ENCODE results near the gene FAM20C. TPM values are rescaled to one million over a fixed set of nuclear protein-coding genes. Genes with fewer than 3 reads are reported as not detected.

FAM20C gene
- total RNA-seq, 1 experiment from 2014 or later, result 35.8 TPM

DNA sequence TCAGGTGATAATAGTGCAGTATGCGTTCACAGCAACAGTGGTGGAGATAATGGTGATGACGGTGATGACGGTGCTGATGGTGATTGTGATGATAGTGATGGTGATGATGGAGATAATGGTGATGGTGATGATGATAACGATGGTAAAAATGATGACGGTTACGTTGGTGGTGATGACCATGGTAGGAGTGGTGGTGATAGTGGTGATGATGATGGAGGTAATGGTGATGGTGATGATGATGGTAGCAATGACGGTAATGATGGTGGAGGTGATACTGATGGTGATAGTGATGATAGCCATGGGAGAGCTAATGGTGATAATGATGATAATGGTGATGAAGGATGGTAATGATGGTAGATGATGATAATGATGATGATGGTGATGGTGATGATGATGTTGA, 45.0 kb downstream of the FAM20C start:
- Histone ChIP-seq H3K36me3 (ENCODE audit: insufficient read depth, low read length, poor library complexity, severe bottlenecking) (no peaks in the 10 kb centered on the region), H3K27ac (ENCODE audit: low read depth, low read length, poor library complexity, severe bottlenecking) (no peak overlapping the region), H3K4me1 (ENCODE audit: insufficient read depth, low read length, poor library complexity, severe bottlenecking) (no peaks in the 10 kb centered on the region), H3K27me3 (replicated peaks; ENCODE audit: insufficient read depth, low read depth, low read length, poor library complexity) (no peaks in the 10 kb centered on the region), H3K9me3 (ENCODE audit: low read depth, low read length, poor library complexity, severe bottlenecking) (no peaks in the 10 kb centered on the region), H3K4me3 (ENCODE audit: low read depth, low read length, poor library complexity, severe bottlenecking) (no peak overlapping the region)
- TF ChIP-seq, protein P1, sequence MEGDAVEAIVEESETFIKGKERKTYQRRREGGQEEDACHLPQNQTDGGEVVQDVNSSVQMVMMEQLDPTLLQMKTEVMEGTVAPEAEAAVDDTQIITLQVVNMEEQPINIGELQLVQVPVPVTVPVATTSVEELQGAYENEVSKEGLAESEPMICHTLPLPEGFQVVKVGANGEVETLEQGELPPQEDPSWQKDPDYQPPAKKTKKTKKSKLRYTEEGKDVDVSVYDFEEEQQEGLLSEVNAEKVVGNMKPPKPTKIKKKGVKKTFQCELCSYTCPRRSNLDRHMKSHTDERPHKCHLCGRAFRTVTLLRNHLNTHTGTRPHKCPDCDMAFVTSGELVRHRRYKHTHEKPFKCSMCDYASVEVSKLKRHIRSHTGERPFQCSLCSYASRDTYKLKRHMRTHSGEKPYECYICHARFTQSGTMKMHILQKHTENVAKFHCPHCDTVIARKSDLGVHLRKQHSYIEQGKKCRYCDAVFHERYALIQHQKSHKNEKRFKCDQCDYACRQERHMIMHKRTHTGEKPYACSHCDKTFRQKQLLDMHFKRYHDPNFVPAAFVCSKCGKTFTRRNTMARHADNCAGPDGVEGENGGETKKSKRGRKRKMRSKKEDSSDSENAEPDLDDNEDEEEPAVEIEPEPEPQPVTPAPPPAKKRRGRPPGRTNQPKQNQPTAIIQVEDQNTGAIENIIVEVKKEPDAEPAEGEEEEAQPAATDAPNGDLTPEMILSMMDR (conservative IDR thresholded peaks at IDR 0.05; ENCODE audit: low read depth, low read length), result no peak
- TF ChIP-seq EZH2 (IDR thresholded peaks at IDR 0.05; ENCODE audit: borderline replicate concordance, low read depth, low read length, poor library complexity, severe bottlenecking), result no peak
- ChIA-PET CTCF (no interaction called here), POLR2A (ENCODE audit: low non-redundant PET) (no interaction called here)
- no TSS peak for BruUV-seq (replicated peaks)
- intact Hi-C loops (cut with micrococcal nuclease; ENCODE audit: unreplicated experiment), result no loop called here
- no peak for DNase-seq (ENCODE audit: low spot score)

DNA sequence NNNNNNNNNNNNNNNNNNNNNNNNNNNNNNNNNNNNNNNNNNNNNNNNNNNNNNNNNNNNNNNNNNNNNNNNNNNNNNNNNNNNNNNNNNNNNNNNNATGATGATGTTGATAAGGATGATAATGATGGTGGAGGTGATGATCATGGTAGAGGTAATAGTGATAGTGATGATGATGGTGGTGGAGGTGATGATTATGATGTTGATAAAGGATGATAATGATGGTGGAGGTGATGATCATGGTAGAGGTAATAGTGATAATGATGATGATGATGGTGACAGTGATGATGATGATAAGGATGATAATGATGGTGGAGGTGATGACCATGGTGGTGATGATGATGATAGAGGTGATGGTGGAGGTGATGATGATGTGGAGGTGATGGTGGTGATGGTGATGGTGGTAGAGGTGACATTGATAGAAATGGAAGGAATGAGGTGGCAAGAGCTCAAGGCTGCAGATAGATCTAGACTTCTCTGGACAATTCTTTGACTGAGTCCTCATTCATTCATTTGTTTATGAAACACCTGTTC, 47.8 kb downstream of the FAM20C start:
- Histone ChIP-seq H3K4me1 (ENCODE audit: insufficient read depth, low read length, poor library complexity, severe bottlenecking) (no peaks in the 10 kb centered on the region), H3K36me3 (ENCODE audit: insufficient read depth, low read length, poor library complexity, severe bottlenecking) (no peaks in the 10 kb centered on the region), H3K9me3 (ENCODE audit: low read depth, low read length, poor library complexity, severe bottlenecking) (no peaks in the 10 kb centered on the region), H3K4me3 (ENCODE audit: low read depth, low read length, poor library complexity, severe bottlenecking) (no peak overlapping the region), H3K27ac (ENCODE audit: low read depth, low read length, poor library complexity, severe bottlenecking) (no peak overlapping the region), H3K27me3 (replicated peaks; ENCODE audit: insufficient read depth, low read depth, low read length, poor library complexity) (no peaks in the 10 kb centered on the region)
- no peak for DNase-seq (ENCODE audit: low spot score)
- POLR2A ChIA-PET (ENCODE audit: low non-redundant PET), result no interaction called here
- CTCF ChIA-PET, result no interaction called here
- TF ChIP-seq, protein P1 (conservative IDR thresholded peaks at IDR 0.05; ENCODE audit: low read depth, low read length), result no peak
- TF ChIP-seq EZH2 (IDR thresholded peaks at IDR 0.05; ENCODE audit: borderline replicate concordance, low read depth, low read length, poor library complexity, severe bottlenecking), result no peak
- intact Hi-C loops (cut with micrococcal nuclease; ENCODE audit: unreplicated experiment), result no loop called here
- no TSS peak for BruUV-seq (replicated peaks)

DNA sequence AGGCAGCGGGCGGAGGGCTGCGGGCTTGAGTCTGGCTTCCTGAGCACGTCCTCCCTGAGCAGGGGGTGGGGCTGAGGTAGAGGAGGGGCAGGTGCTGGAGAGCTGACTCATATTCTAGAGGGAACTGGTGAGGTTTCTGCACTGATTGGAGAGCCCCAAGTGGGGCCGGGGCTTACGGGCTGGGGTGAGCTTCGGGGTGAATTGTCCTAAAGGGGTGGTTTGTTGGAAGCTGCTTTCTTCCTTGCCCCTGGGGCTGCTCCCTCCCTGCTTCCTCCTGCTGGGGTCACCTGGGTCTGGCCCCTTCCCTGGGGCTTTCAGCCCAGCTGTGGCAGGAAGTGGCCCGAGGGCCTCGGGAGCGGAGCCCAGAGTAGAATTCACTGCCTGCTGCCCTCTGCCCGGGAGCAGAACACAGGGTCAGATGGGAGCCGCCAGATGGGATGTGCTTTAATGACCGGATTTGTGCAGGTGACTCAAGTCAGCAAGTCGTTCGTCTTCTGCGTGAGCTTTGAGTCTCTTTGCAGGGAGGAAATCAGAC, 48.6 kb downstream of the FAM20C start:
- no peaks in the 10 kb centered on the region for H3K36me3 ChIP-seq (ENCODE audit: insufficient read depth, low read length, poor library complexity, severe bottlenecking)
- CTCF ChIA-PET, result no interaction called here
- BruUV-seq (replicated peaks), result no TSS peak
- DNase-seq (ENCODE audit: low spot score), result no peak
- POLR2A ChIA-PET (ENCODE audit: low non-redundant PET), result no interaction called here
- no peaks in the 10 kb centered on the region for H3K9me3 ChIP-seq (ENCODE audit: low read depth, low read length, poor library complexity, severe bottlenecking)
- no peak overlapping the region for H3K27ac ChIP-seq (ENCODE audit: low read depth, low read length, poor library complexity, severe bottlenecking)
- no peaks in the 10 kb centered on the region for H3K4me1 ChIP-seq (ENCODE audit: insufficient read depth, low read length, poor library complexity, severe bottlenecking)
- H3K4me3 ChIP-seq (ENCODE audit: low read depth, low read length, poor library complexity, severe bottlenecking), result no peak overlapping the region
- intact Hi-C loops (cut with micrococcal nuclease; ENCODE audit: unreplicated experiment), result no loop called here
- H3K27me3 ChIP-seq (replicated peaks; ENCODE audit: insufficient read depth, low read depth, low read length, poor library complexity), result no peaks in the 10 kb centered on the region
- TF ChIP-seq EZH2 (IDR thresholded peaks at IDR 0.05; ENCODE audit: borderline replicate concordance, low read depth, low read length, poor library complexity, severe bottlenecking), result no peak
- TF ChIP-seq, protein P1 (conservative IDR thresholded peaks at IDR 0.05; ENCODE audit: low read depth, low read length), result no peak

All from A673 (cell line).